KBM-7 (cell line): ENCODE results near the gene MRPL10.
A peak's percentile ranks its signal among the peaks of the same experiment; 100 is the strongest.

Source experiments
- DNase-seq: peaks from one replicate; pipeline ENCODE4 v3.0.0-alpha.2; 2015
- in situ Hi-C: fragments of 300-500 bp; cut with MboI; formaldehyde crosslinking; loops from 2 replicates; pipeline ENCODE4 v1.14.3; 2020; ENCODE audit warnings: low sequenced_read_pairs, low pct_unique_long_range_greater_than_20kb, mixed read lengths

MRPL10 gene

DNA sequence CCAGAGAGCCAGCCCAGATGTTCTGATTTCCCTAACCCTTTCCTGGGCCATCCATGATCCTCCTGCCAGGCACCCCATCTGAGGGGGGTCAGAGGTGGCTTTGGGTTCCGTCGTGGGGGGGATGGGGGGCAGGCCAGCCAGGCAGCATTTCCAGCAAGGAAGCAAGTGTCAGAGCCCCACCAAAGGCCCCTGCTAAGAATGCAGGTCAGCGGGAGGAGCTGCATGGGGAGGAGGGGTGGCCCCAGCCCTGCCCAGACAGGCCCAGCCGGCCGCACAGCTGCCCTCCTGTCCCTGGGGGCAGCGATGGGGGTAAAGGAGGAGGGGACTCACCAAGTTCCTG lies 12.0 kb upstream of the MRPL10 start:
- DNase-seq, result no peak
- in situ Hi-C loops, result loop anchor here (10.0 to 25.0 kb wide), 2 partner anchors 51 to 119 kb away; partner anchors contain the start of genes CDK5RAP3, PRR15L and SP2

DNA sequence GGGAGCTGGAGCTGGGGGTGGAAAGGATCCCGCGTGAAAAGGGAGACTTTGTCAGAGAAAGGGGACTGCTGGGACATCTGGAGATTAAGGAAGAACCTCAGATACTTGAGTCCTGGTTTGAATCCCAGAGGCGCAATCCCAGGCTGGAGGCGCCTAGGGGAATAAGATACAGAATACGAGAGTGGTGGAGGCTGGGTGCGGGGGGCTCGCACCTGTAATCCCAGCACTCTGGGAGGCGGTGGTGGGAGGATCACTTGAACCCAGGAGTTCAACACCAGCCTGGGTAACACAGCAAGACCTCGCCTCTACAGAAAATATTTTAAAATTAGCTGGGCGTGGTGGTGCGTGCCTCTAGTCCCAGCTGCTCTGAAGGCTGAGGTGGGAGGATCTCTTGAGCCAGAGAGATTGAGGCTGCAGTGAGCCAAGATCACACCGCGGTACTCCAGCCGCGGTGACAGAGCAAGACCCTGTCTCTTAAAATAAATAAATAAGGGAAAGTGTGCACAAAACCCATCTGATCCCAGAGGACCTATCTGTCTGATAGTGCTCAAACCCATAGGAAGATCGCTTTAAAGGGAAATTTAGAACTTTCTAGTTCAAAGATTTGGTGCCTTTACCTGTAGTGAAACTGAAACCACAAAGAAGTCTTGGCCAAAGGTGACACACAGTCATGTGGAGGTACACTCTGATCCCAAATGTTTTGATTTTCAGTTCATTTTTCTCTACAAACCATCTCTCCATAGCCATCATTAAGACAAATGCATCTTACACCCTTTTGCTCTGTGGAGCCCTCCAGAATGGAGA lies 10.3 kb upstream of the MRPL10 start:
- DNase-seq, result no peak
- in situ Hi-C loops, result loop anchor here (10.0 to 25.0 kb wide), 2 partner anchors 53 to 121 kb away; partner anchors contain the start of genes CDK5RAP3, PRR15L and SP2

DNA sequence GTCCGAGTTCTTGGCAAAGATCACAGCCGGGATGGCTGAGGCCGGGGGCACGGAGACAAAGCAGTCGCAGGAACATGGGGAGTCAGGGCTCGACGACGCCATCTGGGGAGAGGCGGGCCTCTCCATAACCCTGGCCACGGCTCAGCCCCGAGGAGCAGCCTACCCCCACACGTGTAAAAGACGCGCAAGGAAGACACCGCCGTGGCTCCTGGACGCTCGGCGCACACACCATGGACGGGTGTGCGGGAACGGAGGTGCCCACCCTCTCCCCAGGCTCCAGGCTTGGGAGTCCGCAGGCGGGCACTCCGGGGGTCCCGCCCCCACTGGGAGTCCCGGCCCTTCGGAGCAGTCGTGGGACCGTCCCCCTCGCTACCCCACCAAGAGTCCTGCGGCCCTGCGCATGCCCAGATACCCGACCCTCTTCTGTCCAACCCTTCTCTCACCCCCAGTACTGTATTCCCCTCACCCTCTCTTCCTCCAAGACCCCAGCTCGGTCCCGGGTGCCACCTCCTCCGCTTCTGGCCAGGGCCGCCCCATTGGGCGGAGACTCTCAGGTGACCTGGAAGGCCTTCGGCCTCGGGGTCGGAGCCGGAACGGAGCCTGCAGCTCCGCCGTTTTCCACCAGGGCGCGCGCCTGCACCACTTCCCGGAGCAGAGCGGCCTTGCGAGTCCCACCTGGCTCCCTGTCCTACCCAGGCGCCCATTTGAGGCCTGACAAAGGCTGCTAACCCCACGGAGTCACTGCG lies 9.6 kb upstream of the MRPL10 start, which contains the start of gene SCRN2:
SCRN2 (minus strand) TSS at position 532 of the 746 bp plus-strand sequence; CDS start at position 102, 430 bp downstream.
- peak; percentile 96 for DNase-seq
- in situ Hi-C loops, result loop anchor here (10.0 to 25.0 kb wide), 2 partner anchors 54 to 121 kb away; partner anchors contain the start of genes CDK5RAP3, PRR15L and SP2

DNA sequence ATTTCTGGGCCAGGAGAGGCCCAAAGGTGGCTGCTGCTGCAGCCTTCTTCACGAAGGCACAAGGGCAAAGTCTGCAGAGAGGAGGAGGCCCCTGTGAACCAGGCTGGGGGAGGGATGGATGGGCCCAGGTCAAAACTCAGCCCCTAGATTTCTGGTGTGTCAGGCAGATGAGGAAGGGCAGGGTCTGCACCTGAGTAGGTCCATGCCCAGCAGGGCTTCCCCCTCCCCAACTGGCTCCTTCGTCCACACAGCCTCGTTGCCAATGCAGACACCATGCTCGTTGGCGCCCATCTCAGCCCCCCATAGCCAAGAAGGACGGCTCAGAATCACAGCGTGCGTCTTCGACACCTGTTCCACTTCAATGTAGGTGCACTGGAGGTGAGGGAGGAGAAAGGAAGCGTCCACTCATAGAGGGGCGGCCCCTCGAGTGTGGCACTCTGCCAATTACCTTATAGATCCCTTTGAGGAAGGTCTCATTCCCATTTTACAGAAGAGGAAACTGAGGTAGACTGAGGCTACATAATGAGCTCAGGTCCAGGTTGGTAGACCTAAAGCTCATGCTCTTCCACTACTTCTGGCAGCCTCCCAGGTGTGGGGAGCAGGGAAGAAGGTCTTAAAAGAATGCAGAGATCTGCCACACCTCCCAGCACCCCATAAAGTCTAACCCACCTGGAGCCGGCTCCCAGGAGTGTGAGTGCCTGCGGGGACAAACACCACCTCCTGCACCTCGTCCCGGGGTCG lies 8.8 kb upstream of the MRPL10 start:
- DNase-seq, result no peak
- in situ Hi-C loops, result loop anchor here (10.0 to 25.0 kb wide), 2 partner anchors 55 to 122 kb away; partner anchors contain the start of genes CDK5RAP3, PRR15L and SP2

DNA sequence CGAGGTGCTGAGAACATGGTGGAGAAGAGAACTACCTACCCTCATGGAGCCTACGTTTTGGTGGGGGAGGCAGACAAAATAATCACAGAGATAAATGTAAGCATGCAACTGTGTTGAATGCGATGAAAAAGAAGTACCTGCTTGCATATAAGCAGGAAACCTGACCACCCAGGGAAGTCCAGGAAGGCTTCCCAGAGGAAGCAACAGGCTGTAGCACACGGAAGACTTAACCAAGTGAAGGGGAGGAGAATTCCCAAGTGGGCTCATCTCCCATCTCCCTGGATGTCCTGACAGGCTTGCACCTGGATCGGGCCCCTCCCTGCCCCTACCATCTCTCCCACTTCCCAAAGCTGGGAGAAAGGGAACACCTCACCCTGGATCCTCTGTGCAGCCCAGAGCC lies 7.7 kb upstream of the MRPL10 start:
- in situ Hi-C loops, result loop anchor here (25.0 kb wide), 1 partner anchor 123 kb away; the partner anchor contains the start of genes CDK5RAP3 and PRR15L
- no peak for DNase-seq

DNA sequence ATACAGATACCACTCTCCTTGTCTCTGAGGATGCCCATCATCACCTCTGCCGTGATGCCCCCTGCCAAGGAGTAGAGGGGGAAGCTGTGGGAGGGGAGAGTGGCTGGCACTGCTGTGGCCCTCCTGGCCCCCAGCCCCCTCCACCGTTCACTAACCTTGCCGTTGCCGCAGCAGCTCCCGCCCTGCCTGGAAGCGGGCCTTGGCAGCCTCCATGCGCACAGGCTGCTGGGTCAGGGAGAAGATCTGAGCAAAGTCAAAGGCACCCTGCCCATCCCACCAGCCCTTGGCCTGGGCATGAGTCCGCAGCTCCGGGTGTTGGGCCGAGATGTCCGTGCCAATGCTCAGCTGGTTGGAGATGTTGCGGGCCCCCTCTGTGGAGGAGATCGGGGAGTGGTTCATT lies 7.3 kb upstream of the MRPL10 start:
- no peak for DNase-seq
- in situ Hi-C loops, result loop anchor here (25.0 kb wide), 1 partner anchor 124 kb away; the partner anchor contains the start of genes CDK5RAP3 and PRR15L

DNA sequence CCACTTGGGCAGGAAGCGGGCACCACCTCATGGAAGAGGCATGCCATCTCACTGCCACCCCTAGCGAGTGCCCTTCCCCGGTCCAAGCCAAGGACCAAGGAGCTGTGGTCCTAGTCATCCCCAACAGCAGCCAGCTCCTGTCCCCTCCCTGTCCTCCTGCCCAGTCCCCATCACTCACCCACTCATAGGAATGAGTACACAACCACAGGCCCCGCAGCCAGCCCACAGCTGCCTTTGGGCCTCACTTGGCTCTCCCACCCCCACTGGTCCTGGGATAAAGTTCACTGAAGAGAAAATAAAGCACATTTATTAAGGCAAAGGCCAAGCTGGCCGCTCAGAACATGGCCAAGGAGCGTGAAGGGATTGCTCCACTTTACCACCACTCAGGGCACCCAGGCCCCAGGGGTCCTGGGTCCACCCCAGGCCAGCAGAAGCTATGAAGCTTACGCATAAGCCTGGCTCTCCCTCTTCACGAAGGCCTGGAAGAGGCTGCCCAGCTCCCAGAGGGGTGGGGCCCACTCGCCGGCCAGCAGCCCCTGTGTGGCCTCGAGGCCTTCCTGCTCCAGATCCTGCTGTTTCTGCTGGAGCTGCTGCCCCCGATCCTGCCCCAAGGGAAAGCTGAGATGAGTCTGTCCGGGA lies 6.2 kb upstream of the MRPL10 start:
- in situ Hi-C loops, result loop anchor here (25.0 kb wide), 1 partner anchor 125 kb away; the partner anchor contains the start of genes CDK5RAP3 and PRR15L
- DNase-seq, result no peak

DNA sequence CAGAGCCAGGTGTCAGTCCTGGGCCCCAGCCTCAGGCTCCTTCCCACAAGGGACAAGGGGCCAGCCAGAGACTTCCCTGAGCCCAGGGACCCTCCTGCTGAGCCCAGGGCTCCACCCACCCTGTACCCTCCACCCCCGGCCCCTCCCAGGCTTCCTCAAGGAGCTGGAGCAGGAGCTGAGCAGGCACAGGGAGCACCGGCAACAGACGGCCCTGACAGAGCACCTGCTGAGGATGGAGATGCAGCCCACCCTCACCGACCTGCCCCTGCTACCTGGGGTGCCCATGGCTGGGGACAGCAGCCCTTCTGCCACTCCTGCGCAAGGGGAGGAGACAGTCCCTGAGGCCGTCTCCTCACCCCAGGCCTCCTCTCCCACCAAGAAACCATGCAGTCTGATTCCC lies 5.3 kb upstream of the MRPL10 start:
- in situ Hi-C loops, result loop anchor here (25.0 kb wide), 1 partner anchor 126 kb away; the partner anchor contains the start of genes CDK5RAP3 and PRR15L
- no peak for DNase-seq

DNA sequence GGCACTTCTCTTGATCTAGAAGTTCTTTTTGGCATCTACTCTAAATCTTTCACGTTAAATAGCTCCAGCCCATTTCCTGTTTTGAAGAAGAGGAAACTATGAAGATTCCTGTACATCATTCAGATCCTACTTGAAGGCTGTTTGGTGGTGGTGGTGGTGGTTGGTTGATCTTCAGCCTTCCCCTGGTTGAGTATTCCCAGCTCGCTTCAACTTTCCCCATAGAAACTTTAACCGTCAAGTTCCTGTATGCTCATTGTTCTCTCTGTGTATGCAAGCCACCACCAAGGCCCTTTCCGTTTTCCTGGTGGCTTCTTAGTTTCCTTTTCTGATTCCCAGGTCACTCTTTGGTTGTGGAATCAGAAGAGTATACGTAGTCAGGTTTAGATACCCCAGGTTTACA lies 3.4 kb upstream of the MRPL10 start:
- in situ Hi-C loops, result loop anchor here (25.0 kb wide), 1 partner anchor 128 kb away; the partner anchor contains the start of genes CDK5RAP3 and PRR15L

DNA sequence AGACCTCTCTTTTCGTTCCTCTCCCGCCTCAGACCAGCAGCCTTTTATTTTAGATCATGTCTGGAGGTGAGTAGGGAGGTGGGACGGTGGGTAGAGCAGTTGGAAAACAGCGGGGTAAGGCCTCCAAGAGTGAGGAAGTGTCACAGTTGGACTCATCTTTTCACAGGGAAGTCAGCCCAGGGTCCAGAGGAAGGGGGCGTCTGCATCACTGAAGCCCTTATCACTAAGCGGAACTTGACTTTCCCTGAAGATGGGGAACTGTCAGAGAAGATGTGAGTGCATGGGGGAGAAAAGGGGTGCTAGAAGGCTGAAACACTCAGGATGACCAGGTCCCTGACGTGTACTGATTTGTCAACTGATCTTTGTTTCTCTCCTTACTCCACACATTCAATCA lies 590 bp upstream of the MRPL10 start:
- DNase-seq, result peak; percentile 58
- in situ Hi-C loops, result loop anchor here (25.0 kb wide), 1 partner anchor 130 kb away; the partner anchor contains the start of genes CDK5RAP3 and PRR15L

More for the DNA sequence above, 3.4 kb upstream of the MRPL10 start:
- DNase-seq, result no peak

DNA sequence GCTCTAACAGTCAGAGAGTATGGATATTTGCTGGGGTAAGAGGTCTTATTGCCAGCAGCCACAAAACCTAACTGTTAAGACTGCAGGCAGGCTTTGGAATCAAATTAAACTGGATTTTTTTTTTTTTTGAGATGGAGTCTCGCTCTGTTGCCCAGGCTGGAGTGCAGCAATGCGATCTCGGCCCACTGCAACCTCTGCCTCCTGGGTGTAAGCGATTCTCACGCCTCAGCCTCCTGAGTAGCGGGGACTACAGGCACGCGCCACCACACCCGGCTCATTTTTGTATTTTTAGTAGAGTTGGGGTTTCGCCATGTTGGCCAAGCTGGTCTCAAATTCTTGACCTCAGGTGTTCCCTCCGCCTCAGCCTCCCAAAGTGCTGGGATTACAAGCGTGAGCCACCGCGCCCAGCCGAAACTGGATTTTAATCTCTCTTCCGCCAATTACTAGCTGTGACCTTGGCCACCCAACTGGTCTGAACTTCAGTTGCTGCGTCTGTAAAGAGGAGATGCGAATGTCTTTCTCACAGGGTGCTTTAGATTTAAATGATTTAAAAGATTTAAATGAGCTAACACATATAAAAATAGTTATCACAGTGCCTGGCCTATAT lies 842 bp downstream of the MRPL10 start:
- in situ Hi-C loops, result loop anchor here (25.0 kb wide), 1 partner anchor 132 kb away; the partner anchor contains the start of genes CDK5RAP3 and PRR15L
- DNase-seq, result no peak

DNA sequence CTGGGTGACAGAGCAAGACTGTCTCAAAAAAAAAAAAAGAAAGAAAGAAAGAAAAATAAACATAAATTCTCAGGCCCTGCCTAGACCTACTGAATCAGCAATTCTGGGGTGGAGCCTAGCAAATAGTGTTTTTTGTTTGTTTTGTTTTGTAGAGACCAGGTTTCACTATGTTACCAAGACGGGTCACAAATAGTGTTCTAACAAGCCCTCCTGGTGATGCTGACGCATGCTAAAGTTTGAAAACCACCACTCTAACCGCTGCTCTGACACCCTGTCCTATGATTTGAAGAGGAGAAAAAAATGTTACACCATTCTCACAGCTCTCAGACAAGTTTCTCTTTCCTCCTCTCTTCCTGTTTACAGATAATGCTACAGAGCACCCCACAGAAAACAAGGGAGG lies 1.5 kb downstream of the MRPL10 start:
- in situ Hi-C loops, result loop anchor here (25.0 kb wide), 1 partner anchor 132 kb away; the partner anchor contains the start of genes CDK5RAP3 and PRR15L
- no peak for DNase-seq

DNA sequence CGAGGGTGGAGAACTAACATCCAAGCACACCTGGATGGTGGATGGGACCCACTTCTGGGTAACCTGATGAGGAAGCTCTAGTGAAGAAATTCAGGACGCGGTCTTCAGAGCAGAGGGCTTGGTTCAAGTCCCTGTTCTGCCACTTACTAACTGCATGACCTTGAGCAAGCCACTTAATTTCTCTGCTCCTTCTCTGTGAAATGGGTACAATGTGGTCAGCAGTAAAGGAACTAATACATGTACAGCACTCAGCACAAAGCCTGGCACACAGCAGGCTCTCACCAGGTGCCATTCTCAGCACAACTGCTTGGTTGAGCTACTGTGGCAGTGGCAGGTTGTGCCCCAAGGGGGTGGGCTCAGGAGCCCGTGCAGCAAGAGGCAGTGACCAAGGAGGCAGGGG lies 7.8 kb downstream of the MRPL10 start:
- no peak for DNase-seq
- in situ Hi-C loops, result no loop called here

DNA sequence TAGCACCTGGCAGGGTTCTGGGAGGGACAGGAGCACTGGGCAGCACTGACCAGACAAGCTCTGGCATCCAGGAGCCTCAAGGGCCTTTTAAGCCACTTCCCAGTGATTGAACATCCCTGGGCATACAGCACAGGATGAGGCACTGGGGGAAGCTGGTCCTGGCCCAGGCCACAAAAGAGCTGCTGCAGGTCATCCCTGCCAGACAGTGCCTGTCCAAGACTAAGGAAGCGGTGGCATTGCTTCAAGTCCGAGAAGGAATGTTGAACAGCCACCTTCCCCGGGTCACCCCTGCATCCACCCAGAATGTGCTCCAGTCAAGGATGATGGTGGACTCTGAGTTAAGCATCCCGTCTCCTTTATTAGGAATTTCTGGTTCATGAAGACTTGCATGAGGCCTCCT lies 8.6 kb downstream of the MRPL10 start:
- in situ Hi-C loops, result no loop called here
- DNase-seq, result no peak

DNA sequence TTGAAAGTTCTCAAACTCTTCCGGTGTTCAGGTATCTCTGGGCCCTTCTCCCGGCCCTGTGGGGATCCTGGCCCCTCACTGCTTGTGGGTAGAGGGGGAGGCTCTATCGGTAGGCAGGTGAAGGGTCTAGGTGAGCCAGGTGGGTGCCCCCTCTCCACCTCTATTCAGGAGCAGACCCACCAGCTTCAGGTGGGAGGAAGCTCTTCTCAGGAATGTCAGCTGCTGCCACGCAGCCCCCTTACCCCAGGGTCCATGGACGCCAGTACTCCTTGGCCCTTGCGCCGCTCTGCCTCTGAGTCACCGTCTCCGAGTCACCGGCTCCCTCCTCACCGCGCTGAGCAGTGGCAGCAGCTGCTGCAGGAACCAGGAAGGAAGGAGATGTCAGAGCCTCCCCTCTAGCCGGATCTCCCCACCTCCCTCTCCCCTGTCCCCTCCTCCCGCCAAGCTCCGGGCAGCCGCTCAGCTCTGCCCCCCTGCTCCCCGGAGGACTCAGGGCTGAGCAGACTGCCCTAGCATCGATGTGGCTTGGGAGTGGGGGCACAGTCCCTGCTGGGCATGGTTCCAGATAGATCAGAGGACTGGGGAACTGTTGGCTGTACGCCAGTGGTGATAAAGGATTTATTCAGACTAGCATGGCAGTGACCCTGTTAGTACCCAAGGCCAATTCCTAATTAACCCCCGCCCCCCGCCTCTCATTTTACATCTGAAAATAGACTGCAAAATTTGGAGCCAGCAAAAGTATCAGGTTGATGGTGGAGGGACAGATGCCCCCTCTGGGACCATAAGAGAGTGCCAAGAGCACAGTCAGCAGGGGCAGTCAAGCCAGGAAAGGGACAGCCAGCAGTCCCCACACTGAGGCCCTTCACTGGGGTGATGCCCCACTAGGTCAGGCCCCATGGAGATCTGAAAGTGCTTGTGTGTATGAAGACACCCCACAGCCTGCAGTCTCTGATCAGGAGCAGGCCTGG lies 9.6 kb downstream of the MRPL10 start, which contains the start of gene OSBPL7:
OSBPL7 (minus strand) TSS at position 371 of the 968 bp plus-strand sequence. CDS start 1,516 bp downstream, outside the sequence.
- in situ Hi-C loops, result no loop called here
- DNase-seq, result peak; percentile 90

DNA sequence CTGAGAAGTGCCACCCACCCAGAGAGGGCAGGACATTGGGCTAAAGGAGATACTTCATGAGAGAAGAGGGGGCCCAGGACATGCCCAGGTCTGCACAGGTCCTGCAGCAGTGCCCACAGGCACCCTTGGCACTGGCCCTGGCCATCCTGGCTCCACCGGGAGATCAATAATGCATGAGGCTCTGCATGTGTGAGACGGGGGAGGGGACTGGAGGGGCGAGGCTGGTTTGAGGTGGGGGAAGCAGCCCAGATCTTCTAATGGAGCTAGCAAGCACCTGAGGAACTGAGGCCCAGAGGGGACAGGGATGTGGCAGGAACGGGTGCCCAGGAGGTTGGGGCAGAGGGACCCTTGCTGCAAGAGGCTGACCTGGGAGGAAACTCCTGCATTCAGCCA lies 10.3 kb downstream of the MRPL10 start:
- in situ Hi-C loops, result no loop called here
- DNase-seq, result no peak
